NCI-H2171 treated with DMSO at 0.1 percent for 48 hours (cell line): ENCODE results near the gene PXYLP1.

ENCODE experiments used
- DNase-seq: peaks from one replicate; lab custom pipeline; 2025; lab: John Stamatoyannopoulos, UW

Gene PXYLP1

DNA sequence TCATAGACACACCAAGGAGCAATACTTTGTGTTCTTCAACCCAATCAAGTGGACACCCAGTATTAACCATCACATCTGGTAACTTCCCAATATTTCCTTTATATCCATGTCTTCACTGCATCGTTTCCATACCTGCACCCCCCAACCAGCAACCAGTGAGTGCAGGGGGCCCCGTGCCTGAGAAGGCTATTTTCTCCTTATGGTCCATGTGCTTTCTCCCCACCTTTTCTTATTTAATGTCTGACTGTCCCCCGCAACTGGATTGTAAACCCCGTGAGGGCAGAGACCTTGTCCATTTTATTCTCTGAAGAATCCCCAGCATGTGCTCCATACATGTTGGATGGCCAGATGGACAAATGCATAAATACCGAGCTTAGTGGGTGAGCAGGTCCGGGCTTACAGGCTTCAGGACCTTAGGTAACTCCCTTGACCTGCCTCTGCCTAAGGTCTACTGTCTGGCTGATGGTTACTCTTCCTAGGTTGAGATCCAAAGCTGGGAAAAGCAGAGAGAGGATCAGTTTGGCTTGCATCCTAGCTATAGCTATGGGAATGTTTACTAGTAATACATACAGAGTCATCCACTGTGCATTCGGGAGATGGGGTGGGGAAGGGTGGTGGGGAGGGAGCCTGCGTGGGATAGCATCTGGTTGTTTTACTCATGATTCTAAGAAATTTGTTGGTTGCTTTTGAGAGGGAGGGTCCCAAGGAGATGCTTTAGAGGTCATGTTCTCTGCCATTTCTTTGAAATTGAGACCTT lies 41.5 kb downstream of the PXYLP1 start:
- no peak for DNase-seq

DNA sequence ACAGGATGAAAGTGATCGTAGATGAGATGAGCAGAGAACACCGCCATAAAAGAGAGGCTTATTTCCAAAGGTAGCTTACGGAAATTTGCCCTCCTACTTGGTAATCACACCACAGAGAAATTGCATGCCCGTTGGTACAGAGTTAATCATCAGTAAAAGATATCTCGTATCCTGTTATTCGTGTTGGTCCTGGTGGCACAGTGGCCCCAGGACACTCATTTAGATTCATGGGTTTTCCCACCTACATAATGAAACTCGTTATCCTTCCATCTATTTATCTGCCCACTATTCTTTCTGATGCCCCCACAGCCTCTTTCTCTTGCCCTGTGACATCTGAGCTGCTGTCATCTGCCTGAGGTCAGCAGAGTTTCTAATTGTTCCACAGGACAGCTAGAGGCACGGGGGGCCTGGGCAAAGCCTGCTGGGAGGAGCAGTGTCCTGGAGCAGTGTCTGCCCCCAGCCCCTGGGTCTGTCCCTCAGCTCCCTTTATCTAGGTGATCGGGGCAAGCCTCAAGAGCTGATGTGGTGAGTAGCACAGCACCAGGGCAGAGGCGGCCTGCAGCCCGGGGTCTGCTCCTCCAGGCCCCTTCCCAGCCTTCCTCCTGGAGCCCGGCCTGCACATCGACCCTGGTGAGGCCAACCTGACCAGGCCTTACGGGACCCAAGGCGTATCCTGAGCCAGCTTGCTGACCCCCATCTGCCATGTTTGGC lies 42.2 kb downstream of the PXYLP1 start:
- no peak for DNase-seq

DNA sequence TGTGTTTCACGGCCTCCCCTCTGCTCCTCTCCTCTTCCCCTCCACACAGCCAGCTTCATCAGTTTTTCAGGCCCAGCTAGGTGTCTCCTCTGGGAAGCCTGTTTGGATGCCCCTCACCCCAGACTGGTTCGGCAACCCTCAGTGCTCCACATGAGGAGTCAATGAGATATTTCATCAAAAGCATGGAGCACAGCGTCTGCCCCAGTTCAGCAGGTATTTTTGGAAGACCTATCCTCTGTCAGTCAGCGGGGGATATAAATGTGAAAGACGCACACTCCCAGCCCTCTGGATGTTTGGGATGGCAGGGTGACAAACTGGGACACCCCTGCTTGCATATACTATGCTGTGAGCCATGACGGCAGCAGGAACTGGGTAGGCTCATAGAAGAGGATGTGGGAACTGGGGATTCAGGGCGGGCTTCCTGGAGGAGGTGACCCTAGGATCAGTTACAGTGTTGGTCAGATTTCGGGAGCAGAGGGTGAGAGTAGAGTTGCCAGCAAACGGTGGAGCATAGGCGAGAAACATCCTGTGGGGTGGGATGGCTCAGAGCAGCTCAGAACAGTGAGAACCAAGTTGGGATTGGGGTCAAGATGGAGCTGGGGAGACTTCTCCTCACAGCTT lies 42.9 kb downstream of the PXYLP1 start:
- no peak for DNase-seq

- DNase-seq, result no peak
These were observed 43.4 kb downstream of the PXYLP1 start for GRCh38 chr3:141275032-141275422.

- no peak for DNase-seq
These were observed 43.9 kb downstream of the PXYLP1 start for GRCh38 chr3:141275511-141275910.

DNA sequence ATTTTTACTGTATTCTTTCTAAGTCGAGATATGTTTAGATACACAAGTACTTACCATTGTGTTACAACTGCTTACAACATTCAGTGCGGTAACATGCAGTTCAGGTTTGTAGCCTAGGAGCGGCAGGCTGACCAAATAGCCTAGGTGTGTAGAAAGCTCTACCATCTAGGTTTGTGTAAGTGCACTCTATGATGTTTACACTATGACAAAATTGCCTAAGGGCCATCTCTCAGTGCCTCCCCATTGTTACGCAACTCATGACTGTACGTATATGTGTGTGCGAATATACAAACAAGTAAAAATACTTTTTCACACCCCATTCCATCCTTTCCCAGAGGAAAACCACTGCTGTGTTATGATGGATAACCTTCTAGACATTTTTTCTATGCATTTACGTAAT lies 44.3 kb downstream of the PXYLP1 start:
- no peak for DNase-seq

- DNase-seq, result no peak
These were observed 44.8 kb downstream of the PXYLP1 start for GRCh38 chr3:141276398-141276797.

GRCh38 chr3:141277451-141277850 lies 45.8 kb downstream of the PXYLP1 start:
- DNase-seq, result no peak

DNA sequence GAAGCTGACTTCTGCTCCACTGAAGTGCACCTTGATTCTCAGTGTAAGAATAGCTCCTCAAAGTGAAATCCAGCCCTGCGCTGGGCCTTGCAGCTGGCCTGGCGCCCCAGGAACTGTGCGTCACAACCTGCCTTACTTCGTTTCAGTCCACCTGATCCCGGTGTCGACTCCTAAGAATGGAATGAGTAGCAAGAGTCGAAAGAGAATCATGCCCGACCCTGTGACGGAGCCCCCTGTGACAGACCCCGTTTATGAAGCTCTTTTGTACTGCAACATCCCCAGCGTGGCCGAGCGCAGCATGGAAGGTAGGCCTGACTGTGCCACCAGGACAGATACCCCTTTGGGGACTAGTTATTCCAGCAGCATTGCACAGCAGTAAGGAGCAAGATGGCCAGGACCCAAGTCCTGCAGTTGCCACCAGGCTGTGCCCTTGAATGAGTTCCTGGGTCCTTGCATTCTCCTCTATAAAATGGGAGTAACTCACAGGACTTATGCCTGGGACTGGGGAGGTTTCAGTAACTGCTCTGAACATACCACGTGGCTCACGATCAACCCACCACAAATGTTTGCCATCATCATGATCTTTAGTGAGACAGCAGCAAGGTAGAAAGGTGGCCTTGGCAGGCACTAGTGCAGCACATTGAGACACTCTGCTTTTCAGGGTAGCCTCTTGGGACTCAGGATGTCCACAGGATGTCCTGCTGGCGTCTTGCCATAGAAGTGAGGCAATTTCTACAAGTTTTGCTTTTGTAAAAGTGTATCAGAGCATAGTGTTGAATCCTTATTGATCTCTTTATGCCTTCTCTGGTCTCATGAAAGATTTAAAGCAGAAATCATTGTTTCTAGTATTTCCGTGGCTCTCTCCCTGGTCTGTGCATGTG lies 46.8 kb downstream of the PXYLP1 start:
- no peak for DNase-seq

- peak; percentile 34 for DNase-seq
These were observed 47.7 kb downstream of the PXYLP1 start for GRCh38 chr3:141279077-141279967.

DNA sequence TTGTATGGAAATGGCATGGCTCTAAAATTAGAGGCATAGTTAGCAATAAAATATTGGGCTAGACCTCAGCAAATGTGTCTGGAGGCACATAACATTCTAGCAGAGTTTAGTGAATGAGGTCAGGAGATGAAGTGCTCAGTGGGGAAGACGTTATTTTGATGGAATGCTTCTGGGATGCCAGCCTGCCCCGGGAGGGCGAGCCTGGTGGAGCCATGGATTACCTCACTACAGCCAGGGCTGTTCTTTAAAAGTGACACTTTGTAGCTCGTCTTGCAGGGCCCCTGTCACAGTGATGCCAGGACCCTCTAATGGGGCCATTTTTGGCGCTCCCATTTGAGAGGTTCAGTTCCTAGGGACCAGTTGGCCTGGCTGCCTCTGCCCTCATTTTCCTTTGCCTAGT lies 48.5 kb downstream of the PXYLP1 start:
- no peak for DNase-seq

DNA sequence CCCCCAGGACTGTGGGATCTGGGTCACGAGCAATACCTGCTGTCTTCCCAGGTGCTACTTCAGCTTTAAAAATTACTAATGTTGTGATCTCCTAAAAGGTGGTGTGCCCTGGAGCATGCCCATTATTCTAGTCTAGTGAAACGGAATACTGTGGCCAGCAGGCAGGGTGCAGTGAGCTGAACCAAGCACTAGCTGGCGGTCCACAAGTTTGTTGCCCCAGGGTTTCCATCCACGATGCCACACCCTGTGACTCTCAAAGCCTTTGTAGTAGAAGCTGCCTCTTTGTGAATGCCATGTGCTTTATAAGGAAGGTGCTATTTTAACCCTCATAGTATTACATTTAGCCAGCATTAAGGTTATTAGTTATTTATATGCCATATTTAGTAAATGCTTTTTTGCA lies 49.1 kb downstream of the PXYLP1 start:
- DNase-seq, result no peak

DNA sequence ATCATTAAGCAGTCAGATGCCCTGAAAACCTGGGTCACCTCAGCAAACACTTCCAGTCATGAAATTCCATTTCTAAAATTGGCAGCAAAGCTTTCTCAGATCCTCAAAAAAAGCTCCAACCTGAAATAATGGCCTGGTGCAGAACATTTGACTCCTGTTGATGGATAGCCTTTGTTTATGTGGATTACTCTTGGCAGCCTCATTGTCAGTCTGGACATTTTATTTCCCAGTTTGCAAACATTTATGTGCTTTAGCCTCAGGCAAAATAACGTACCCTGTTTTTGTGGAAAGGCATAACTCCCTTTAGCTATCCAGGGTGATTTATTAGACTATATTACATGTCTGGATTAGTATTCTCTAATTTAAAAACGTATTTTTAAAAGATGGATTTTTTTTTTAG lies 53.9 kb downstream of the PXYLP1 start:
- no peak for DNase-seq

DNA sequence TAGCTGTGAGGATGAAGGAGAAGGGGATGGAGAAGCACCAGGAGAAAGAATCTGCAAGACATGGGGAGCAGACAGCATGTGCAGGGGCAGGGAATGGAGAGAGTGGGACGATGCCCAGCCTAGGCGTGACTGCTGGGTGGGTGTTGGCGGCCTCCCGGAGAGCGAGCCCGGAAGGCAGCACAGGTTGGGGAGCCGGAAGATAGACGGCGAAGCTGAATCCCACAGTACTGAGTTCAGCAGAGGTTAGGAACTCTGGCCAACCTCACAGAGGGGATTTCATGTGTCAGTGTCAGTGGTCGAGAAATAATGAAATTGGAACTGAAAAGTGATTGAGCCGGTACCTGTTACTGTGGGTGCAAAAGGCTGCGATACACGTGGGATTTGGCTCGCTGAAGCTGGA lies 55.2 kb downstream of the PXYLP1 start:
- DNase-seq, result no peak

GRCh38 chr3:141287326-141287725 lies 55.7 kb downstream of the PXYLP1 start:
- no peak for DNase-seq

GRCh38 chr3:141288336-141288990 lies 56.8 kb downstream of the PXYLP1 start:
- DNase-seq, result no peak

GRCh38 chr3:141289228-141289772 lies 57.7 kb downstream of the PXYLP1 start:
- DNase-seq, result no peak

- no peak for DNase-seq
These were observed 60.1 kb downstream of the PXYLP1 start for GRCh38 chr3:141291559-141292355.

DNA sequence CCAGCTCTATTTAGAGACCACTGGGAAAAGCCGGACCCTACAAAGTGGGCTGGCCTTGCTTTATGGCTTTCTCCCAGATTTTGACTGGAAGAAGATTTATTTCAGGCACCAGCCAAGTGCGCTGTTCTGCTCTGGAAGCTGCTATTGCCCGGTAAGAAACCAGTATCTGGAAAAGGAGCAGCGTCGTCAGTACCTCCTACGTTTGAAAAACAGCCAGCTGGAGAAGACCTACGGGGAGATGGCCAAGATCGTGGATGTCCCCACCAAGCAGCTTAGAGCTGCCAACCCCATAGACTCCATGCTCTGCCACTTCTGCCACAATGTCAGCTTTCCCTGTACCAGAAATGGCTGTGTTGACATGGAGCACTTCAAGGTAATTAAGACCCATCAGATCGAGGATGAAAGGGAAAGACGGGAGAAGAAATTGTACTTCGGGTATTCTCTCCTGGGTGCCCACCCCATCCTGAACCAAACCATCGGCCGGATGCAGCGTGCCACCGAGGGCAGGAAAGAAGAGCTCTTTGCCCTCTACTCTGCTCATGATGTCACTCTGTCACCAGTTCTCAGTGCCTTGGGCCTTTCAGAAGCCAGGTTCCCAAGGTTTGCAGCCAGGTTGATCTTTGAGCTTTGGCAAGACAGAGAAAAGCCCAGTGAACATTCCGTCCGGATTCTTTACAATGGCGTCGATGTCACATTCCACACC lies 60.9 kb downstream of the PXYLP1 start:
- no peak for DNase-seq
